Esophagus muscularis mucosa (tissue), 4 donors: ENCODE measurements around the gene TMEM88.

Experiments used
- EP300 ChIP-seq: sonication (generic); formaldehyde crosslinking; IDR thresholded peaks from one replicate; pipeline ENCODE4 v1.6.1; 2017; ENCODE audit warnings: antibody characterized with exemption
- POLR2A ChIP-seq: fragments of 450-650 bp; IDR thresholded peaks from one replicate; pipeline ENCODE4 v1.6.1; 2017; ENCODE audit warnings: antibody characterized with exemption, moderate library complexity, mild to moderate bottlenecking, low read depth
- POLR2AphosphoS5 ChIP-seq, 2 donors: sonication (generic); formaldehyde crosslinking; IDR thresholded peaks; one replicate each; pipeline ENCODE4 v1.6.1; 2017; ENCODE audit warnings: antibody characterized with exemption in 2 of 2
- TF ChIP-seq, protein P1 (sequence below), 3 experiments: fragments of 200-600 bp in 2 of 3; fragments of 450-650 bp in 1 of 3; sonication (generic) in 2 of 3; IDR thresholded peaks; one replicate each; pipeline ENCODE4 v1.5.1; 2017 to 2019; ENCODE audit warnings: antibody characterized with exemption in 3 of 3, mild to moderate bottlenecking in 2 of 3, moderate library complexity in 1 of 3

DNA sequence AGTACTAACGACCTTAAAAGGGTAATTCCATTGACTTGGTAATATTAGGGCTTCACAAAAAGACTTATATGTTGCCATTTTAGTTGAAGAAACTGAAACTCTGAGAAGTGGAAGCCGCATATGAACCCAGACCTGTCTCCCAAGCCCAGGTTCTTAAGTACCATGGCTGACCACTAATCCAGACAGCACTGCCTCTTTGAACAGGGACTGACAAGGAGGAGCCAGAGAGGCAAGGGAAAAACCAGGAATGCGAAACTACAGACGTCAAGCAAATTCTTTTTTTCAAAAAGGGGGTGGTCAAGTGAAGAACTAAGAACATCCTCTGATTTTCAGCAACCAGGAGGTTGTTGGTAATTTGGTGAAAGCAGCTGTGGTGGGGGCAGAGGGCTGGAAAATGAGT, 18.2 kb downstream of the TMEM88 start:
- TF ChIP-seq, protein P1, sequence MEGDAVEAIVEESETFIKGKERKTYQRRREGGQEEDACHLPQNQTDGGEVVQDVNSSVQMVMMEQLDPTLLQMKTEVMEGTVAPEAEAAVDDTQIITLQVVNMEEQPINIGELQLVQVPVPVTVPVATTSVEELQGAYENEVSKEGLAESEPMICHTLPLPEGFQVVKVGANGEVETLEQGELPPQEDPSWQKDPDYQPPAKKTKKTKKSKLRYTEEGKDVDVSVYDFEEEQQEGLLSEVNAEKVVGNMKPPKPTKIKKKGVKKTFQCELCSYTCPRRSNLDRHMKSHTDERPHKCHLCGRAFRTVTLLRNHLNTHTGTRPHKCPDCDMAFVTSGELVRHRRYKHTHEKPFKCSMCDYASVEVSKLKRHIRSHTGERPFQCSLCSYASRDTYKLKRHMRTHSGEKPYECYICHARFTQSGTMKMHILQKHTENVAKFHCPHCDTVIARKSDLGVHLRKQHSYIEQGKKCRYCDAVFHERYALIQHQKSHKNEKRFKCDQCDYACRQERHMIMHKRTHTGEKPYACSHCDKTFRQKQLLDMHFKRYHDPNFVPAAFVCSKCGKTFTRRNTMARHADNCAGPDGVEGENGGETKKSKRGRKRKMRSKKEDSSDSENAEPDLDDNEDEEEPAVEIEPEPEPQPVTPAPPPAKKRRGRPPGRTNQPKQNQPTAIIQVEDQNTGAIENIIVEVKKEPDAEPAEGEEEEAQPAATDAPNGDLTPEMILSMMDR (IDR thresholded peaks at IDR 0.05), result no peak
- no peak for TF ChIP-seq POLR2A
- no peak for TF ChIP-seq EP300
- TF ChIP-seq POLR2AphosphoS5 (IDR thresholded peaks at IDR 0.05), result no peak
